CD4-positive, alpha-beta T cell treated with Interleukin-6 for 4 hours (primary cell): ENCODE data around the gene PRKN.

Experiments
- DNase-seq: peaks from one replicate; pipeline ENCODE4 v3.0.0-alpha.2; 2020; ENCODE audit warnings: mixed read lengths

PRKN gene

GRCh38 chr6:162165479-162165878 is 562.1 kb downstream of the PRKN start:
- no peak for DNase-seq

- DNase-seq, result no peak
These were observed 570.2 kb downstream of the PRKN start for GRCh38 chr6:162157167-162157870.

GRCh38 chr6:162156146-162156545 is 571.4 kb downstream of the PRKN start:
- DNase-seq, result no peak

- DNase-seq, result no peak
These were observed 572.6 kb downstream of the PRKN start for GRCh38 chr6:162154930-162155329.

- no peak for DNase-seq
These were observed 573.6 kb downstream of the PRKN start for GRCh38 chr6:162154001-162154400.

- no peak for DNase-seq
These were observed 574.4 kb downstream of the PRKN start for GRCh38 chr6:162153120-162153519.

- no peak for DNase-seq
These were observed 576.4 kb downstream of the PRKN start for GRCh38 chr6:162151021-162151665.

- no peak for DNase-seq
These were observed 577.3 kb downstream of the PRKN start for GRCh38 chr6:162150295-162150694.

- DNase-seq, result no peak
These were observed 577.8 kb downstream of the PRKN start for GRCh38 chr6:162149786-162150185.

GRCh38 chr6:162147805-162148204 is 579.8 kb downstream of the PRKN start:
- DNase-seq, result no peak

GRCh38 chr6:162147281-162147680 is 580.3 kb downstream of the PRKN start:
- no peak for DNase-seq

GRCh38 chr6:162140251-162140852 is 587.2 kb downstream of the PRKN start:
- DNase-seq, result no peak

GRCh38 chr6:162125659-162126058 is 601.9 kb downstream of the PRKN start:
- DNase-seq, result no peak

- no peak for DNase-seq
These were observed 602.7 kb downstream of the PRKN start for GRCh38 chr6:162124710-162125435.

- DNase-seq, result no peak
These were observed 603.8 kb downstream of the PRKN start for GRCh38 chr6:162123797-162124196.

- no peak for DNase-seq
These were observed 608.2 kb downstream of the PRKN start for GRCh38 chr6:162119341-162119740.

GRCh38 chr6:162118706-162119105 is 608.9 kb downstream of the PRKN start:
- DNase-seq, result no peak

- DNase-seq, result no peak
These were observed 610.6 kb downstream of the PRKN start for GRCh38 chr6:162116902-162117525.

- no peak for DNase-seq
These were observed 618.0 kb downstream of the PRKN start for GRCh38 chr6:162109480-162110050.

- DNase-seq, result no peak
These were observed 619.5 kb downstream of the PRKN start for GRCh38 chr6:162108041-162108440.

GRCh38 chr6:162100096-162100495 is 627.5 kb downstream of the PRKN start:
- no peak for DNase-seq

- no peak for DNase-seq
These were observed 627.9 kb downstream of the PRKN start for GRCh38 chr6:162099685-162100084.
